GM18511 (cell line): ENCODE measurements around the gene PVRIG.
"Not testable (repeated sequence)": the region's sequence is repeated elsewhere in the genome, so short reads cannot be mapped to it uniquely, and the experiment has no call there.

Experiments used
- ATAC-seq: cut with Tn5 transposase; IDR thresholded peaks from one replicate; pipeline ENCODE4 v1.9.1; 2021; ENCODE audit warnings: mild to moderate bottlenecking, moderate library complexity; ENCODE audit not compliant: unreplicated experiment

The PVRIG gene

DNA sequence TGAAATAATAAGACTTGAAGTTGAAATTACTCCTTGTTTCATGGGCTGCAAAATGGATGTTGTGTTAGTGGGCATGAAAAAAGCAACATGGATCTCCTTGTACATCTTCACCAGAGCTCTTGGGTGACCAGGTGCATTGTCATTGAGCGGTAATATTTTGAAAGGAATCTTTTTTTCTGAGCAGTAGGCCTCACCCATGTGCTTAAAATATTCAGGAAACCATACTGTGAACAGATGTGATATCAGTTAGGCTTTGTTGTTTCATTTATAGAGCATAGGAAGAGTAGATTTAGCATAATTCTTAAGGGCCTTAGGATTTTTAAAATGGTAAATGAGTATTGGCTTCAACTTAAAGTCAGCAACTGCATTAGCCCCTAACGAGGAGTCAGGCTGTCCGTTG, 26.8 kb upstream of the PVRIG start:
- ATAC-seq = no peak

DNA sequence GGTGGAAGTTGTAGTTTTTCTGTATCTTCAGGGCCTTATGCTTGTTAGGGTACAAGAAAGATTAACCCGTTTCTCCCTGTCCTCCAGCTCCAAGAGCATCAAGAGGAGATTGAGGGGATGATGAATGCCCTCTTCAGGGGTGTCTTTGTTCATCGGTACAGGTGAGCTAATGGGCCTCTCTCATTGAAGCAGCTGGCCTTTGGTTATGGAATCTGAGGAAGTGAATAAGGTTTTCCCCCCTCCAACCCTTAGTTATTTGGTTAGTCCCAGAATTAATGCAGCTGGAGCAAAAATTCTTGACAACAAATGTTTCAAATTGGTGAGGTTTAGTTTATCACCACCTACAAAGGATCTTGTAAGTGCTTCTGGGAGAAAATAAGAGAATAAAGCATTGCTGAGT, 24.5 kb upstream of the PVRIG start:
- no peak for ATAC-seq

DNA sequence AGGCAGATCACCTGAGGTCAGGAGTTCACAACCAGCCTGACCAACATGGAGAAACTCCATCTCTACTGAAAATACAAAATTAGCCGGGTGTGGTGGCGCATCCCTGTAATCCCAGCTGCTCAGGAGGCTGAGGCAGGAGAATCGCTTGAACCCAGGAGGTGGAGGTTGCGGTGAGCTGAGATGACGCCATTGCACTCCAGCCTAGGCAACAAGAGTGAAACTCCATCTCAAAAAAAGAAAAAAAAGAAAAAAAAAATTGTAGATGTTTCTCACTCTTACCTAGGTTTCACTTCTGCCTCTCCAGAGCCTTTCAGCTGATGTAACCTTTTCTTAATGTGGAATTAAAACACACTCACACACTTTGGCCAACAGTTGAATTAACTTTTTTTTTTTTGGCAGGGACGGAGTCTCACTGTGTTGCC, 23.8 kb upstream of the PVRIG start:
- not testable (repeated sequence) for ATAC-seq

DNA sequence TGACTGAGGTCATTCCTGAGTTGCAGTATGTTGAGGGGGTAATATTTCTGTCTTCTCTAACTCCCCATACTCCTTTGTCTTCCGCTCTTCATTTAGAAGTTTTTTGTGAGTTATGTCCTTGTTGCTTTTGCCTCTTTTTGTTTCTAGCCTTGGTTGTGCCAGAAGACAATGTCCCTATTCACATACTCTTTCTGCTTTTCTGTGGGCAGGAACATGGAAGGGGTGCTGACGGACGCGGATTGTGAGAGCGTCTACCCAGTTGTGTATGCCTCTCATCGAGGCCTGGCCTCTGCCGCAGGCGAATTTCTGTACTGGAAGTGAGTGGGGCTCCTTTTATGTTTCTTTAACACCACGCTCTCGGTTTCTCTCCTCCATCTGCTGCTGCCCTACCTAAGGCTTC, 21.5 kb upstream of the PVRIG start:
- no peak for ATAC-seq

DNA sequence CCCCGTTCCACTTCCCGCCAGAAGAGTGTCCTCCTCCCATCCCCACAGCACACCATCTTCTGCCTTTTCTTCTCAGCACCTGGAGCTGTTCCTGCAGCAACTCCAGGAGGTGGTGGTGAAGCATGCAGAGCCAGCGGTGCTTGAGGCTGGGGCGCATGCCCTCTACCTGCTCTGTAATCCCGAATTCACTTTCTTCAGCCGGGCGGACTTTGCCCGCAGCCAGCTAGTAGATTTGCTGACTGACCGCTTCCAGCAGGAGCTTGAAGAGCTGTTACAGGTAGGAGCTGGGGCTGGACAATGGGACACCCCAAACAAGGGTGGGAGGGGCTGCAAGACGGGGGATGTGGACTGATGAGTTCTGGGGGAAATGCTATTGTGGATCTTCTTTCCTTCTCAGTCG, 19.1 kb upstream of the PVRIG start:
- ATAC-seq = no peak

DNA sequence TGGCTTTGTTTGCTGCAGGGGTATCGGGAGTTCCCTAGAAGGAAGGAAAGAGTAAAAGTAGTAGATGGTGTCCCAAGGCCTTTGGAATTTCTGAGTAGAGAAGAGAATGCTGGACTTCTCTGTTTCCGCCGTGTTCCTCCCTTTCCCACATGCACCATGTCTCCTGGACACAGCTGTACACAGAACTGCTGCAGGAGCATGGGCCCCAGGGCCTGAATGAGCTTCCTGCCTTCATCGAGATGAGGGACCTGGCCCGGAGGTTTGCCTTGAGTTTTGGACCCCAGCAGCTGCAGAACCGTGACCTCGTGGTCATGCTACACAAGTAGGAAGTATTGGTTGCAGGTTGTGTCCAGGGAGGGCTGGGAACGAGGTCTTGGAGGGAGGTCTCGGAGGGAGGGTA, 15.3 kb upstream of the PVRIG start:
- ATAC-seq = no peak

DNA sequence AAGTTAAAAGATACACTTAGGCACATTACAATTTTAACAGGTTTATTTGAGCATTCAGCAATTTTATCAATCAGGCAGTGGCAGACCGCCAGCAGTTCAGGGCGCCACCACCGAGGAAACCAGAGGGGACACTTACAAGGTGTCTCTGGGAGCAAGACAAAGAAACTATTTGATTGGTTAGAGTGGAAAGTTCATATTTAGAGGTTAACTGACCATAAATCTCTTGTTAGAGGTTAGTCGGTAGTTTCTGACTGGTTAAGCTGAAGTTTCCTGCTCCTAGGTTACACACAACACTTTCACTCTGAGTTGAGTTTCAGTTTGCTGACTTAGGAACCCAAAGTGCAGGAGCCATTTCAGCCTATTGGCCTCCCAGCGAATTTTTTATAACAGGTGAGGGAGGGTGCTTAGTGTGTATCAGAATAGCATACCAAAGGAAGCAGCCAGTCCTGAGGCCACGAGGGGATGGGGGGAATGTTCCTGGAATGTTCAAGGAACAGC, 10.8 kb upstream of the PVRIG start:
- peak; percentile 79 for ATAC-seq

DNA sequence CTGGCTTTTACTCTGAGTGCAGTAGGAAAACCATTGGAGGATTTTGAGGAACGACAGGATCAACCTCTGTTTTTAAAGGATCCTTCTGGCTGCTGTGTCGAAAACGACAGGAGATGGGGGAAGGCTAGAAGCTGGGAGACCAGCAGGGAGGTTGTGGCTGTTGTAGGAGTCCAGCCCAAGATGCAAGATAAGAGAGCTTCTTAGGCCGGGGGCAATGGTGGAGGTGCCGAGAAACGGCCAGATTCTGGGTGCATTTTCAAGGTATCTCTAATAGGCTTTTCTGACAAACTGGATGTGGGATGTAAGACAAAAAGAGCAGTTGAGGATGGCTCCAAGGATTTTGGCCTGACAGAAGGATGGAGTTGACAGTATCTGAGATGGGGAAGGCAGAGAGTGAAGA, 10.3 kb upstream of the PVRIG start:
- ATAC-seq = no peak

DNA sequence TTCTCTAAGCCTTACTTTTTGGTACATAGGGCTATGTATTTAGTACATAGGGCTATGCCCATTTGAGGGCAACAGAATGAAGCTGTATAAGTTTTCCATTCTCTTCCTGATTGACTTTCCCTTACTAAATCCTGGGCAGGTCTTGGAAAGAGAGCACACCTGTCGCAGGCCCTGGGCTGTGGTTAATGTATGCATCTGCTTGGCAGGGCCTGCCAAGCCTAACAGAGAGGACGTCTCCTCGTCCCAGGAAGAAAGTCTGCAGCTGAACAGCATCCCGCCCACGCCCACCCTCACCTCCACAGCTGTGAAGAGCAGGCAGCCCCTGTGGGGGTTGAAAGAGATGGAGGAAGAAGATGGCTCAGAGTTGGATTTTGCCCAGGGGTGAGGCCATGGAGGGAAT, 8.9 kb upstream of the PVRIG start:
- ATAC-seq = no peak

DNA sequence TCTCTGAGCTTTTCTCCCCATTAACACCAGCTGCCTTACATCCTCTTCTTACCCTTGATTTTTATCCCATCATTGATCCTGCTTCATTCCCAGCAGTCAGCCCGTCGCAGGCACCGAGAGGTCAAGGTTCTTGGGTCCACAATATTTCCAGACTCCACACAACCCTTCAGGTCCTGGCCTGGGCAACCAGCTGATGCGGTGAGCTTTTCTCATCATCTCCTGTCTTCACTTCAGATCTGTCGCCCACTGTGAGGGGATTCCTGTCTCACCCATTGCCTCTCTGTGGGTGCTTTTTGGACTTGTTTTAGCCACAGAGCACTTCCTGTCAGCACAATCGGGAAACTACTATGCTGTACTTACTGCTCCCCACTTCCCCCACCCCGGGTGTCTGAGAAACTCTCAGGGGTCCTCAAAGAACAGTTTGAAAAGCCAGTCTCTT, 8.4 kb upstream of the PVRIG start:
- ATAC-seq = no peak

DNA sequence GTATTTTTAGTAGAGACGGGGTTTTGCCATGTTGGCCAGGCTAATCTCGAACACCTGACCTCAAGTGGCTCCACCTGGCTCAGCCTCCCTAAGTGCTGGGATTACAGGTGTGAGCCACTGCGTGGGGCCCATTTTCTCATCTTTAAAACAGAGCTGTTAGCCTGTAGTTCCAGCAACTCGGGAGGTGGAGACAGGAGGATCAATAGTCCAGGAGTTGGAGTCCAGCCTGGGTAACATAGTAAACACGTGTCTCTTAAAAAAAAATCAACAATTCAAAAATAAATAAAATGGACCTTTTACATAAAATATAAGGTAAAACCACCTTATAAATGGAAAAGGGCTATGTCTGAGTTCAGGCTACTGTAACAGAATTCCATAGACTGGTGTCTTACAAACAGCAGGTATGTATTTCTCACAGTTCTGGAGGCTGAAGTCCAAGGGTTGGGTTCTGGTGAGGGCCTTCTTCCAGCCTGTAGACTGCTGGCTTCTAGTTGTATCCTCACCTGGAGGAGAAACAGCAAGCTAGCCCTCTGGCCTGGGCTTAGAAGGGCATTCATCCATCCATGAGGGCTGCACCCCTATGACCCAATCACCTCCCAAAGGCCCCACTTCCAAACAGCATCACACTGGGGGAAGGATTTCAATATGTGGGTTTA, 7.0 kb upstream of the PVRIG start:
- ATAC-seq = no peak

DNA sequence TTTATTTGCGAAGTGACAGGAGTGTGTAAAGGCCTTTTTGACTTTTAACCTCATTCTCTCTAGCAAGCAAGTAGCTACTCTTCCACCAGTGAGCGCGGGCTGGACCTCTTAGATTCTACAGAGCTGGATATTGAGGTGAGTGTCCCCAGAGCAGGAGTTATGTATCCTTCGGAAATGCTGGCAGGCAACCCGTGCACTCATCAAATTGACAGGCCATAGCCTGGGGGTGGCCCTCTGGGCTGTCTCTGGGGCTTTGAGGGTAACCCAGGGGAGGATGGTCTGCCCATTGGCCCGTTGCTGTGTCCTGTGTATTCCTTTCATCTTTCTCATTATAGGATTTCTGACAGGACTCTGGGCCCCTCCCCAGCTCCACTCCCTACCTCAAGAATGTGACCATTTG, 6.1 kb upstream of the PVRIG start:
- no peak for ATAC-seq

DNA sequence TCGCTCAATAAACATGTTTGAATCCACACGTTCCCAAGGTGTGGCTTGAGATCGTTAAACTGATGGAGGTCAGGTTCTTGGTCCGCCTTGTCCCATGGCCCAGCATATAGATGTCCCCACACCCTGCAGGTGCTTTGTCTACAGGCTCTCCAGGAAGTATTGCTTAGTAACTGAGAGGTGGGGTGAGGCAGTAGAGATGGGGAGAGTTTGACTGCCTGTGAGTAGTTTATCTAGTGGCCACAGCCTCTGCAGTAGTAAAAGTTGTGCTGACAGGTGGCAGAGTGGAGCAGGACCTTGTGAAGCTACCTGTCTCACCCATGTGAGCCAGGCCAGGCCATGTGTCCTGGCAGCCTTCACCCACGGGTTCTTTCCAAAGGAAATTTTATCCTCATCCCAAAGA, 5.4 kb upstream of the PVRIG start:
- ATAC-seq = not testable (repeated sequence)

DNA sequence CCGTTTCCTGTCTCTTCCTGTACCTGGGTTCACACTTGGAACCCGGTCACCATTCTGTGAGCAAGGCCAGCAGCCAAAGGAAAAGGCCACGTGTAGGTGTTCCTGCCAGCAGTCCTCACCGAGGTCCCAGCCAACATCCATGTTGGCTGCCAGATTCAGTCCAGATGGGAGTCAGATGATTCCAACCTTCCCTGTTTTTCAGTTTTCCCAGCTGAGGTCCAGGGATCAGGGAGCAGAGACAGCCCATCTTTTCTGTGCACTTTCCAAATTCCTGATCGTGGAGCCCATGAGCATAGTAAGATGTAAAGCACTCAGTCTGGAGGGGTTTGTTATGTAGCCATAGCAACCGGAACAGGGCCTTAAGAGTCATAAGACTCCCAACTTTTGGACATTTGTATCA, 3.9 kb upstream of the PVRIG start:
- ATAC-seq = no peak

DNA sequence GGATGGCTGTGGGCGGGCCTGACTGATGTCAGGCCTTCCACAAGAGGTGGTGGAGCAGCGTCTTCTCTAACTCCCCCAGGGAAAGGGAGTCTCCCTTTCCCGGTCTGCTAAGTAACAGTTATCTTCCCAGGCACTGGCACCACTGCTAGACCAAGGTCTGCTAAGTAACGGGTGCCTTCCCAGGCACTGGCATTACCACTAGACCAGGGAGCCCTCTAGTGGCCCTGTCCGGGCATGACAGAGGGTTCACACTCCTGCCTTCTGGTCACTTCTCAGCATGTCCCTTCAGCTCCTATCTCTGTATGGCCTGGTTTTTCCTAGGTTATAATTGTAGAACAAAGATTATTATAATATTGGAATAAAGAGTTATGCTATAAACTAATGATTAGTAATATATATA, 1.8 kb upstream of the PVRIG start:
- ATAC-seq = peak; percentile 8

DNA sequence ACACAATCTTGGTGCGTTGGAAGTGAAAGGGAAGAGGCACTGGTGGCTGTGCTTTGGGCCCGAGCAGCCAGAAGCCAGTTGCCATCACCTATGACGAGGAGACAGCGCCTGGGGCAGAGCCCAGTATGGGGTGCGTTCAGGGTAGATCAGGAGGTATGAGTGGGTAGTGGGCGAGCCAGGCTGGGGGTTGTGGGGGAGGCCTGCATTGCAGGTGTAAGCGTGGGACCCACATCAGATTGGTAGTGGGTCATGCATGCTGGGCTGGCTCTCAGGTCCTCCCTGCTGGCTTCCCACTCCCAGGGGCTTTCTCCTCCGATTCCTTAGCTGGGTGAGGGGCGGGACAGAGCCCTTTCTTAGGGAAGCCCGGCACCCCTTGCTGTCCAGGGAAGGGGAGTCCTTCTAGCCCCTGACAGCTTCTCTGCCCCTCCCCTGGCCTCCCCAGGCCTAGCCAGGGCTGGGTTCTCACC, 445 bp upstream of the PVRIG start:
- no peak for ATAC-seq

DNA sequence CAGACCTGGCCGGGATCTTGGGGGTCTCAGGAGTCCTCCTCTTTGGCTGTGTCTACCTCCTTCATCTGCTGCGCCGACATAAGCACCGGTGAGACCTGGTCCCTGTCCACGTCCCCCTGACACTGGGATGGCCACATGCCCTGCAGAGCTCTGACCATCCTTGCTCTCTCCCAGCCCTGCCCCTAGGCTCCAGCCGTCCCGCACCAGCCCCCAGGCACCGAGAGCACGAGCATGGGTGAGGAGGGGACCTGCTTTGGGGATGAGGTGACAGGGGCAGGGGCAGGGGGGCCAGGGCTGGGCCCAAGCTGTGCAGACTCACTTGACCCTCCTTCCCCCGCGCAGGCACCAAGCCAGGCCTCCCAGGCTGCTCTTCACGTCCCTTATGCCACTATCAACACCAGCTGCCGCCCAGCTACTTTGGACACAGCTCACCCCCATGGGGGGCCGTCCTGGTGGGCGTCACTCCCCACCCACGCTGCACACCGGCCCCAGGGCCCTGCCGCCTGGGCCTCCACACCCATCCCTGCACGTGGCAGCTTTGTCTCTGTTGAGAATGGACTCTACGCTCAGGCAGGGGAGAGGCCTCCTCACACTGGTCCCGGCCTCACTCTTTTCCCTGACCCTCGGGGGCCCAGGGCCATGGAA, 959 bp downstream of the PVRIG start:
- ATAC-seq = peak; percentile 9

DNA sequence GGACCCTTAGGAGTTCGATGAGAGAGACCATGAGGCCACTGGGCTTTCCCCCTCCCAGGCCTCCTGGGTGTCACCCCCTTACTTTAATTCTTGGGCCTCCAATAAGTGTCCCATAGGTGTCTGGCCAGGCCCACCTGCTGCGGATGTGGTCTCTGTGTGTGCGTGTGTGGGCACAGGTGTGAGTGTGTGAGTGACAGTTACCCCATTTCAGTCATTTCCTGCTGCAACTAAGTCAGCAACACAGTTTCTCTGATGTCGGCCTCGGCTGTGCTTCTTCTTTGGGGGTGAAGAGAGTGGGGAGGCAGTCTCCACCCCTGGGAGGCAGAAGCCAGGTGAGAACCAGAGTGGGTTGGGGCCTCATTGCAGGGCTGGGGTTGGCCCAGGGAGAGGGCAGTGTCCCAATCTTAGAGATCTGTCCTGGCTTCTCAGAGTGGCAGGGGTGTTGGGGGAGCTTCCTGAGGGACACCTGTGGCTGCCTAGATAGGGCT, 1.5 kb downstream of the PVRIG start:
- ATAC-seq = peak; percentile 62

DNA sequence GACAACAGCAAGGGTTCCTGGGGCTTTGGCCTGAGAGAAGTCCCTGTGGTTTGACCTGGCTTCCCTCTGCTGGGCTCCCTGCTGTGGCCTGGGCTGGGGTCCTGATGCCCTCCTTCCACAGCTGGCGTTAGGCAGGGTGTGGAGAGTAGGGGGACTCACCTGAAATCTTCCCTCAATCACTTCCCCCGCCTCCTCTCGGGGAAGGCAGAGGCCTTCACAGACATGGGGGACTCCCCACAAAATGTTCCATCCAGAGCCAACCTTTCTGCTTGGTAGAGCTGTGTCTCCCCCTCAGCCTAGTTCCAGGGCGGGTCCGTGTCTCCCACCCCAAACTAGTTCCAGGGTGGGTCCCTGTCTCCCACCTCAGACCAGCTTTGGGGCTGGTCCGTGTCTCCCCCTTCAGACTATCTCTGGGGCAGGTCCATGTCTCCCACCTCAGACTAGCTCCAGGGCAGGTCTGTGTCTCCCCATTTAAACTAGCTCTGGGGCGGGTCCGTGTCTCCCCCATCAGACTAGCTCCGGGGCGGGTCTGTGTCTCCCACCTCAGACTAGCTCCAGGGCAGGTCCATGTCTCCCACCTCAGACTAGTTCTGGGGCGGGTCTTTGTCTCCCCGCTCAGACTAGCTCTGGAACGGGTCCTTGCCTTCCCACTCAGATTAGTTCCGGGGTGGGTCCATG, 2.2 kb downstream of the PVRIG start:
- no peak for ATAC-seq

DNA sequence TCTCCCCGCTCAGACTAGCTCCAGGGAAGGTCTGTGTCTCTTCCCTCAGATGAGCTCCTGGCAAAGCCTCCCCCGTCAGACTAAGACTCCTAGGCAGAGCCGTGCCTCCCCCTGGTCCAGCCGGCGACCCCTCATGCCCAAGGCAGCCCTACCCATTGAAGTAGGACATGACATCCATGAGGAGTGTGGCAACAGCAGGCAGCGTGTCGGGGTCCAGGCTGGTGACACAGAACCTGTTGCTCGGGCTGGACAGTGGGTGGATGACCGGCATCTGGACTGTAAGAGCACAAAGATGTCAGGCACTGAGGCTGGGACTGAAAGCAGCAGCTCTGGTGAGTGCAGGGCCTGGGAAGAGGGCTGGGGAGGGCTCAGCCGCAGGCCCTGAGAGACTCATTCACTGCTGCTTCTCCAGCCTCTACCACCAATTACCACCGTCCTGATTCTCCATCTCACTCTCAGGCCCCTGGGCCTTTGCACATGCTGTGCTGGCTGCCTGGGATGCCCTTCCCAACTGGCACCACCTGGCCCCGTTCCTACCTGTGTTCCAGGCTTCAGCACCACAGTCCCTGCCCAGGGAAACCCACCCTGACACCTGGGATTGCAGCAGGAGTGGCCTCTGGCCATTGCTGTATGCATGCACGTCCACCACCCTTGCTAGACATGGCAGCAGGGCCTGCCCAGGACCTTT, 2.8 kb downstream of the PVRIG start:
- ATAC-seq = no peak

DNA sequence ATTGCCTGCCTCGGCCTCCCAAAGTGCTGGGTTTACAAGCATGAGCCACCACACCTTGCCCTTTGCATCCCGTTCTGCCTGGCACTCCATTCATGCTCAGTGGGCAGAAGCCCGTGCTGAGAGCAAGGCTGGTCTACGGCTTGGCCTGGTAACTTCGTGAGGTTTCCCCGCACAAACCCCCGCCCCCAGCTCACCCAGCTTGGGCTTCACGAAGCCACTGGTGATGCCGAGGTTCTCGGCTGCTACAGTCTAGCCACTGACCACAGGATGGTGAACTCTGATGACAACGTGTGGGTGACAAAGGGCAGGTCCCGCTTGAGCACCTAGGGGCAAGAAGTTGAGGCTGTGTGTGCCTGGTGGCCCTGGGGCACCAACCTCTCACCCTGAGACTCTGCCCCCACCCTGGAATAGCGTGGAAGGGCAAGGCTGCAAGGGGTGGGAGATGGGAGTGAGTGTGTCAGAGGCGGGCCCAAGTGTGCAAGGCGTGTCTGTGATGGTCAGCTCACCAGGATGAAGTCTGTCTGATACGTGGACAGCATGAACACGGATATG, 3.7 kb downstream of the PVRIG start:
- not testable (repeated sequence) for ATAC-seq
